HG03097 (cell line): Measurements from ENCODE around the gene RELL1.

Experiments
- ATAC-seq: cut with Tn5 transposase; IDR thresholded peaks from one replicate; pipeline ENCODE4 v1.9.1; 2021; ENCODE audit not compliant: unreplicated experiment, low FRiP score

RELL1 gene

GRCh38 chr4:37604461-37604860 lies 81.7 kb downstream of the RELL1 start:
- no peak for ATAC-seq

- ATAC-seq: no peak
Measured at GRCh38 chr4:37603711-37604110, 82.5 kb downstream of the RELL1 start.

GRCh38 chr4:37603070-37603468 lies 83.1 kb downstream of the RELL1 start:
- ATAC-seq: peak; percentile 73

GRCh38 chr4:37602454-37603069 lies 83.6 kb downstream of the RELL1 start:
- no peak for ATAC-seq

GRCh38 chr4:37601531-37601930 lies 84.6 kb downstream of the RELL1 start:
- ATAC-seq: no peak

- no peak for ATAC-seq
Measured at GRCh38 chr4:37599092-37599790, 86.9 kb downstream of the RELL1 start.

GRCh38 chr4:37597034-37597433 lies 89.1 kb downstream of the RELL1 start:
- no peak for ATAC-seq

GRCh38 chr4:37595875-37596680 lies 90.1 kb downstream of the RELL1 start:
- no peak for ATAC-seq

- no peak for ATAC-seq
Measured at GRCh38 chr4:37594099-37594498, 92.1 kb downstream of the RELL1 start.

GRCh38 chr4:37591349-37591748 lies 94.8 kb downstream of the RELL1 start:
- ATAC-seq: no peak

- no peak for ATAC-seq
Measured at GRCh38 chr4:37590016-37590415, 96.2 kb downstream of the RELL1 start.

GRCh38 chr4:37588150-37588549 lies 98.0 kb downstream of the RELL1 start:
- no peak for ATAC-seq

GRCh38 chr4:37586194-37586593 lies 100.0 kb downstream of the RELL1 start:
- ATAC-seq: no peak

- ATAC-seq: no peak
Measured at GRCh38 chr4:37584493-37585060, 101.6 kb downstream of the RELL1 start.

GRCh38 chr4:37584071-37584470 lies 102.1 kb downstream of the RELL1 start:
- no peak for ATAC-seq

GRCh38 chr4:37573566-37573965 lies 112.6 kb downstream of the RELL1 start:
- no peak for ATAC-seq

- no peak for ATAC-seq
Measured at GRCh38 chr4:37568489-37568888, 117.7 kb downstream of the RELL1 start.

GRCh38 chr4:37567836-37568235 lies 118.3 kb downstream of the RELL1 start:
- ATAC-seq: no peak

- no peak for ATAC-seq
Measured at GRCh38 chr4:37562592-37562991, 123.6 kb downstream of the RELL1 start.

- peak; percentile 98 for ATAC-seq
Measured at GRCh38 chr4:37561803-37562207, 124.4 kb downstream of the RELL1 start.

GRCh38 chr4:37561196-37561802 lies 124.9 kb downstream of the RELL1 start:
- ATAC-seq: no peak
